Dermis lymphatic vessel endothelial cell (primary cell): Measurements from ENCODE around the gene KIF5A. TPM values are rescaled to one million over a fixed set of nuclear protein-coding genes. Genes with fewer than 3 reads are reported as not detected.

Experiments used
- total RNA-seq: library from RNA; depleted of rRNA; stranded (reverse); fragments of >200 nt; gene quantifications from 2 replicates; pipeline ENCODE4 v1.2.1, GENCODE V29; 2014

KIF5A gene
- total RNA-seq, result under 0.01 TPM in 1 of 2 replicates, not detected in the other

DNA sequence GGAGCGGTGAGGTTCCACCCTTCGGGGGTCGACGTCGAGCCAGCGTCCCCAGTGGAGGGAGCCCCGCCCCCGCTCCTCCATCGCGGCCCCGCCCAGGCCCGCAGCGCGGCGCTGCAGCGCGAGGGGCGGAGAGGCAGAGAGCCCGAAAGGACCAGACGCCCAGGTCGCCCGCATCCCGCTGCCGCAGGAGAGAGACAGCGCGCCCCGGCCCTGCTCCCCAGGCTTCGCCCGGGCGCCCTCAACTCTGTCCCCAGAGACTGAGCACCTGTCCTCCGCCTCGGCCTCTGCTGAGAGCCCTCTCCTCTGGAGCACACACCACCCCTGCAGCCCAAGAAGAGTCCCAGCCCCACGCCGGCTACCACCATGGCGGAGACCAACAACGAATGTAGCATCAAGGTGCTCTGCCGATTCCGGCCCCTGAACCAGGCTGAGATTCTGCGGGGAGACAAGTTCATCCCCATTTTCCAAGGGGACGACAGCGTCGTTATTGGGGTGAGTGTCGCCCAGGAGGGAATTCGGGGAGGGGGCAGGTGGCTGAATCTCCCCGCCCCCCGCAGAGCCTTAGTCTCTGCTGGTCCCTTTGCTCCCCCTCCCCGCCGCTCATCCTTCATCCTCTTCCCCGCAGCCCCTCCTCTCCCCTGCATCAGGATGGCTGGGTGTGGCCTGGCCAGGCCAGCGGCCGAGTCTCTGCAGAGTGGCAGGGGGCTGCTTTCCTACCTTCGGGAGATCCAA lies at the start of gene KIF5A:
TSS of gene KIF5A (plus strand) at position 136 of the 732 bp plus-strand sequence. CDS start at position 364, 228 bp downstream.

GRCh38 chr12:57520053-57520818 lies 29.6 kb upstream of the KIF5A start, which contains the start of gene DDIT3:
TSS of gene DDIT3 (minus strand) at chr12:57520514. CDS start at chr12:57517406, 3,108 bp downstream.

GRCh38 chr12:57522011-57522886 lies 27.6 kb upstream of the KIF5A start, which contains the start of gene MBD6:
TSS of gene MBD6 (plus strand) at chr12:57522824. CDS start at chr12:57524304, 1,480 bp downstream.

GRCh38 chr12:57546438-57547287 lies 3.2 kb upstream of the KIF5A start, which contains the start of gene DCTN2:
TSS of gene DCTN2 (minus strand) at chr12:57547192. CDS start at chr12:57547063, 129 bp downstream.

DNA sequence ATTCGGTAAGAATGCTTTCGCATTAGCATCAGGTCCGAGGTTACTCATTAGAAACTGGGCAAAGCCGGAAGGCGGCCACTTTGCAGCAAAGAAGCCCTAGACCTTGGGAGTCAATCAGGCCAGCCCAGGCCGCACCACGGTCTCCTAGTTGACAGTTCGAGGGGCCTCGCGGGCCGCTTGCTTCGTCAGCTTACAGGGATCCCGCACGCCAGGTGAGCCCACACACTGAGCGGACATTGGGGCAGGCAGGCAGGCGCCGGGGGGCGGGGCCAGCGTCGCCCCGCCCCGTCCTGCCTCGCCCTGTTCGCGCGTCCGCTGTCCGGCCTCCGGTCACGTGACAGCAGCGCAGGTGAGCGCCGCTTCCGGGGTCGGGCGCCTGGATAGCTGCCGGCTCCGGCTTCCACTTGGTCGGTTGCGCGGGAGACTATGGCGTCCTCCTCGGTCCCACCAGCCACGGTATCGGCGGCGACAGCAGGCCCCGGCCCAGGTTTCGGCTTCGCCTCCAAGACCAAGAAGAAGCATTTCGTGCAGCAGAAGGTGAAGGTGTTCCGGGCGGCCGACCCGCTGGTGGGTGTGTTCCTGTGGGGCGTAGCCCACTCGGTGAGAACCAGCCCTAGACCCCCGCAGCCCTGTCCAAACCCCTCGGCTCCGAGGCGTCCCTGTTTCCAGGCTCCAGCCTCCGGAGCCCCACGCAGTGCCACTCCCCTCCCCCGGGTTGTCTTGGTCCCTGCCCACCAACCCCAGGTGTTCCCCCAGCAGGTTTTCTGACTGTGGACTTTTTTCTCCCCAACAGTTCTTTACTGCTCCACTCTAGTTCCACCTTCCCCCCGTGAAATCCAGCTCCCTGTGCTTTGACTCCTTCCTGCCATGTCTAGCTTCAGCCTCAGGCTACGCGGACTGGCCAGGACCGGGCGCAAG lies 41.3 kb downstream of the KIF5A start, which contains the start of gene PIP4K2C:
TSS of gene PIP4K2C (plus strand) at position 329 of the 918 bp plus-strand sequence. CDS start at position 427, 98 bp downstream.

GRCh38 chr12:57604454-57604991 lies 54.7 kb downstream of the KIF5A start, which contains the start of gene DTX3:
TSS of gene DTX3 (plus strand) at chr12:57604824. CDS start at chr12:57606518, 1,694 bp downstream.

GRCh38 chr12:57611108-57611826 lies 61.4 kb downstream of the KIF5A start, which contains the start of gene ARHGEF25:
TSS of gene ARHGEF25 (plus strand) at chr12:57611435. CDS start at chr12:57611895, 460 bp downstream.

DNA sequence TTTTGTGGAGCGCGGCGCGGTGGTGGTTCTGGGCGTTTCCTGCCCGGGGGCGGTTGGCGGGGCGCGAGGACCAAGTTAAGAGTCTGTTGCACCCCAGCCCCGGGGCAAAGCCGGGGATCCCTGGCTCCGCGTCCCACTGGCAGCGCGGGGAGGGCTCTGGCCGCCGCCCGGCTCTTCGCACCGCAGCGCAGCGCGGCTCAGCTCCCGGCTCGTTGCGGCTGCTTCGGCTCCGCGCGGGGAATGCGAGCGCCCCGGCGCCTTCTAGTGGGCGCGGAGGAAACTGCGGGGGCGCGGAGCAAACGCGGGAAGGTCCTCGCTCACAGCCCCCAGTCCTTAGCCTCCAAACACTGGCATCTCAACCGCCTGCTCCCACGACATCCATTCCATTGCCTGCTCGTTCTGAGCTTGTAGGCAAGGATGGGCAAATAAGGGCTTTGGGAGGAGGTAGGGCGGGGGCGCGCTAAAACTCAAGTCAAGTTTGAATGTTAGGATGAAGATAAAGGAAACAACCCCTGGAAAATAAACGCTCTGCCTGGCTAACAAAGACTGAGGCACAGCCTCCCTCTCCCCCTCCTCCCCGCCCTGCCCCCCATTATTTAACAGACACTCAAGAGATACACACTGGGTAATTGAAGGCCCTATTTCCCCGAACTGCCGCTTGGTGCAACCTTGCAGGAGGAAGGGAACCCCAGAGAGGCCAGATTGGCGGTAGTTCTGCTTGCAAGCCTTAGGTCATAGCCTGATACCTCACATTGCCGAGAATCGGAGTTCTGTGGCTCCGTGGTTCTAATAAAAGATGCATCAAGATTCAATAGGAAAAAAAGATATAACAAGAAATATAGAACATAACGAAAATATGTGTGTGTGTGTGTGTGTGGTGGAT lies 83.4 kb downstream of the KIF5A start, which contains the start of gene B4GALNT1:
TSS of gene B4GALNT1 (minus strand) at position 244 of the 883 bp plus-strand sequence. CDS start 1,069 bp downstream, outside the sequence.

Other genes starting within 250 kb of the KIF5A start
- 6.0 and 6.5 TPM in 2 replicates for gene R3HDM2, start 119.0 kb upstream of the KIF5A start, total RNA-seq
- gene INHBC, start 115.3 kb upstream of the KIF5A start, total RNA-seq, result not detected in 2 replicates
- not detected in 2 replicates for gene INHBE, start 94.7 kb upstream of the KIF5A start, total RNA-seq
- not detected in 2 replicates for gene GLI1, start 90.3 kb upstream of the KIF5A start, total RNA-seq
- gene ARHGAP9, start 70.2 kb upstream of the KIF5A start, total RNA-seq, result not detected in 2 replicates
- 61.4 and 70.7 TPM in 2 replicates for gene MARS1, start 62.0 kb upstream of the KIF5A start, total RNA-seq
- 9.4 and 12.4 TPM in 2 replicates for gene DDIT3, start 29.5 kb upstream of the KIF5A start, total RNA-seq
- 4.9 and 7.3 TPM in 2 replicates for gene MBD6, start 27.2 kb upstream of the KIF5A start, total RNA-seq
- 82.6 and 85.5 TPM in 2 replicates for gene DCTN2, start 2.9 kb upstream of the KIF5A start, total RNA-seq
- gene PIP4K2C, start 41.1 kb downstream of the KIF5A start, total RNA-seq, result 12.0 and 15.1 TPM in 2 replicates
- gene DTX3, start 54.8 kb downstream of the KIF5A start, total RNA-seq, result 1.5 and 2.5 TPM in 2 replicates
- 0.86 and 1.1 TPM in 2 replicates for gene ARHGEF25, start 61.4 kb downstream of the KIF5A start, total RNA-seq
- under 0.01 TPM in 1 of 2 replicates, not detected in the other for gene B4GALNT1, start 83.2 kb downstream of the KIF5A start, total RNA-seq
- 266 and 284 TPM in 2 replicates for gene OS9, start 144.1 kb downstream of the KIF5A start, total RNA-seq
- gene AGAP2, start 188.7 kb downstream of the KIF5A start, total RNA-seq, result 0.22 and 0.26 TPM in 2 replicates
- 62.3 and 67.3 TPM in 2 replicates for gene TSPAN31, start 195.0 kb downstream of the KIF5A start, total RNA-seq
- gene CDK4, start 202.3 kb downstream of the KIF5A start, total RNA-seq, result 101 and 131 TPM in 2 replicates
- gene MARCHF9, start 205.1 kb downstream of the KIF5A start, total RNA-seq, result 3.7 and 3.8 TPM in 2 replicates
- gene CYP27B1, start 217.0 kb downstream of the KIF5A start, total RNA-seq, result 0.11 and 0.26 TPM in 2 replicates
- gene METTL1, start 222.1 kb downstream of the KIF5A start, total RNA-seq, result 2.0 and 3.2 TPM in 2 replicates
- 4.1 and 6.9 TPM in 2 replicates for gene EEF1AKMT3, start 222.6 kb downstream of the KIF5A start, total RNA-seq
- 16.4 and 21.3 TPM in 2 replicates for gene TSFM, start 232.7 kb downstream of the KIF5A start, total RNA-seq